LNCaP clone FGC (cell line): Measurements from ENCODE around the gene SCFD2.

Experiments
- DNase-seq: peaks from one replicate; pipeline ENCODE4 v3.0.0-alpha.2; 2011; ENCODE audit warnings: low read depth
- H3K4me3 ChIP-seq: 2 replicates; pipeline ENCODE4 v1.5.1; 2011; ENCODE audit warnings: mild to moderate bottlenecking, low read depth, low read length, control low read depth
- CTCF ChIP-seq: IDR thresholded peaks from 2 replicates; pipeline ENCODE4 v1.5.1; 2012; ENCODE audit warnings: mild to moderate bottlenecking; ENCODE audit not compliant: control insufficient read depth, insufficient read depth; ENCODE audit errors: extremely low read depth

Gene SCFD2

GRCh38 chr4:52935317-52935716, 430.5 kb downstream of the SCFD2 start:
- DNase-seq, result no peak

DNA sequence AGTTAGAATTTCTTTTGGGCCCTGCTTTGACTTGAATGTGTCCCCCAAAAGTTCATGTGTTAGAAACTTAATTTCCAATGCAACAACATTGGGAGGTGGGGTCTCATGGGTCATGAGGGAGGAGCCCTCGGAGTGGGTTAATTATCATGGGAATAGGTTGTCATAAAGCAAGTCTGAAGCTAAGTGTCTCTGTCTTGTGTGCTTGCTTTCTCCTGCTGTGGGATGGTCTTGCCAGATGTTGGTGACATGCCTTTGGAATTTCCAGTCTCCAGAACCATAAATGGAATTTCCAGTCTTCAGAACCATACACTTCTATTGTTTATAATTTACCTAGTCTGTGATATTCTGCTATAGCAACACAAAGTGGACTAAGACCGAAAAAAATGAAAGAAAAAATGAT, 432.1 kb downstream of the SCFD2 start:
- no peak for TF ChIP-seq CTCF
- no peak overlapping the region for H3K4me3 ChIP-seq
- DNase-seq, result no peak

More at GRCh38 chr4:52935317-52935716, 430.5 kb downstream of the SCFD2 start:
- H3K4me3 ChIP-seq, result no peak overlapping the region
- TF ChIP-seq CTCF, result no peak

DNA sequence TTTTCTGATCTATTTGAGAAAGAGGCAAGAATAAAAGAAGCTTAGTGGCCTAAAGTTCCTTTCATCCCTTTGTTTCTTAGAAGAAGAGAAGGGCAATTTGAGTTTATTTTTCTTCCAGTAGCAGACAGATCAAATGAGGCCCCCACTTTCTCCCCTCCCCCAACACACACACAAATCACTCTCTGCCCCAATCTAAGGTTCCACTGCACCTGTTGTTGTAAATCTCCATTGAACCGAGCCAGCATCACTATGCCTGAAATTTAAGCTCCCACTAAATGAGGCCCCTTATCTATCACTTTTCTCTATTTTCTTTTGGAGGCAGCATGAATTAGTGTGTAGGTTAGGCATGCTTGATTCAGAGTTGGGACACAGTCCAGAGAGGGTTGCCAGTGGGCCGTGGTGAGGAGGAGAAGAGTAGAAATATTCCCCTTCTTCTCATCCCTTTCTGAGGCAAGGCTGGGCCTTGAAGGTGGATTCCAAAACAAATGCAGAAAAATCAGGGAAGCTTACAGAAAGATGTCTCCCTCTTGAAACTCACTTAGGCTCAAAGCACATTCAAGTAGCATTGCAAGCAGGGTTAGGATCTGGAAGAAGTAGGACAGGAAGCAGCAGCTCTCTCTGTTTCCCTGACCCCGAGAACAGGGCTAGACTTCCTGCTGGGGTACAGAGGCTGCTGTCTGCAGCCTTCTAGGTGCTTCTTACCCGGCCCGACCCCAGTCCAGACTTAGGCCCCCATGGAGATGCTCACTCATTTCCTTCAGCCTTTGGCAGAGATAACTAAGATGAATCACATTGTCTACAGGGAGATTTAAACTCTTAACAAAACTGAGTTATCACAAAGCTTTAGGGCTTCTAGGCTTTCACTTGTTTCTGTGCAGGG, 433.0 kb downstream of the SCFD2 start:
- no peak overlapping the region for H3K4me3 ChIP-seq
- DNase-seq, result no peak
- no peak for TF ChIP-seq CTCF

DNA sequence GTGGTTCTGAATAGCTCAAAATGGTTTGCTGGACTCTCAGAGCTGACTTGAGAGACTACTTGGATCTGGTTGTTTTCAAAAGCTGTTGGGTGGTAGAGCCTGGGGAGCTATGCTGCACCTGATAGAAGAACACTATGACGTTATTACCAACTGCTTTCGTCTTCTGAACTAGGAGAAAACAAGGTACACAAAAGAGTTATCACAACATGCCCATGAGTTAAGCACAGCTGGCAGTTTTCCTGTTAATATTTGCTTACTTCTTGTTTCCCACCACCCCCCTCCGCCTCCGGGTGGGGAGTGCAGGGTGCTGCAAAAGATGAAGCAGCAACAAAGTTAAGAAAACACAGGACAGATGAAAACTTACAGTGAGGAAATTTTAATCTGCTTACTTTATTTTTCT, 434.6 kb downstream of the SCFD2 start:
- peak; percentile 15 for DNase-seq
- H3K4me3 ChIP-seq, result no peak overlapping the region
- TF ChIP-seq CTCF, result no peak

GRCh38 chr4:52926196-52926974, 439.5 kb downstream of the SCFD2 start:
- no peak for TF ChIP-seq CTCF
- H3K4me3 ChIP-seq, result no peak overlapping the region
- DNase-seq, result no peak

GRCh38 chr4:52925531-52925968, 440.3 kb downstream of the SCFD2 start:
- no peak for TF ChIP-seq CTCF
- H3K4me3 ChIP-seq, result no peak overlapping the region
- no peak for DNase-seq
